SJSA1 (cell line): ENCODE measurements around the gene TAP1. TPM values are rescaled to one million over a fixed set of nuclear protein-coding genes. Genes with fewer than 3 reads are reported as not detected.
"Not testable (repeated sequence)": the region's sequence is repeated elsewhere in the genome, so short reads cannot be mapped to it uniquely, and the experiment has no call there.

Experiments used
- DNase-seq, 2 experiments: peaks; one replicate each; pipeline ENCODE4 v3.0.0-alpha.2; 2015 to 2020; ENCODE audit warnings: low spot score in 2 of 2, low read depth in 1 of 2
- H3K27ac ChIP-seq: fragments of 250-450 bp; sonication (Bioruptor Pico); 2 replicates; pipeline ENCODE4 v1.5.1; 2020; ENCODE audit warnings: mild to moderate bottlenecking, moderate library complexity
- H3K27me3 ChIP-seq: fragments of 250-450 bp; sonication (Bioruptor Pico); replicated peaks from 2 replicates; pipeline ENCODE4 v1.5.1; 2020; ENCODE audit warnings: mild to moderate bottlenecking, moderate library complexity
- H3K36me3 ChIP-seq: fragments of 250-450 bp; sonication (Bioruptor Pico); 2 replicates; pipeline ENCODE4 v1.5.1; 2020; ENCODE audit warnings: mild to moderate bottlenecking
- H3K4me1 ChIP-seq: fragments of 250-450 bp; sonication (Bioruptor Pico); replicated peaks from 2 replicates; pipeline ENCODE4 v1.6.1; 2021; ENCODE audit warnings: mild to moderate bottlenecking
- H3K4me3 ChIP-seq: fragments of 250-450 bp; sonication (Bioruptor Pico); 2 replicates; pipeline ENCODE4 v1.5.1; 2020; ENCODE audit warnings: mild to moderate bottlenecking
- H3K9me3 ChIP-seq: fragments of 250-450 bp; sonication (Bioruptor Pico); replicated peaks from 2 replicates; pipeline ENCODE4 v1.5.1; 2020; ENCODE audit warnings: mild to moderate bottlenecking
- total RNA-seq: library from RNA; depleted of rRNA; stranded (reverse); fragments of >200 nt; shearing (Covaris generic); gene quantifications from 2 replicates; pipeline ENCODE4 v1.2.3, GENCODE V29; 2014

Gene TAP1
- total RNA-seq, 1 experiment from 2014 or later: 106 TPM

DNA sequence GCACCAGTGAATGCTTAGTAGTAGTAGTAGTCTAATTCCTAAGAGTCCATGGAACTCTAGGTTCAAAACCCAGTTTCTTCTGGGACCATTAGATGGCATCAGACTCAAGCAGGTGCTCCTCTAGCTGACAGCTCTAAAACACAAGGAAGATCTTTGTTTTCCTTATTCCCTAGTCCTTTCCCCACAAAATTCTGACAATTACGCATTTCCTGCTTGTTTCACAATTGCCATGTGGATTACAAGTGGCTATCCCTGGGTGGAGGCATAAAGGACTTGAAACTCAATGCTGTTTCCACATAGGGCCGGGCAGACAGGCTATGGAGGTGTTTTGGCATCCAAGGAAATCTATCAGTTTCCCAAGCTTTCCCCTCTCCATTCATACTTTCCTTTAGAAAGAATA, 27.5 kb downstream of the TAP1 start:
- Histone ChIP-seq H3K9me3 (no peaks in the 10 kb centered on the region), H3K4me1 (no peaks in the 10 kb centered on the region), H3K27me3 (no peaks in the 10 kb centered on the region), H3K36me3 (peaks cover 31% of the 10 kb centered on the region), H3K4me3 (no peak overlapping the region), H3K27ac (no peak overlapping the region)
- no peak for DNase-seq

DNA sequence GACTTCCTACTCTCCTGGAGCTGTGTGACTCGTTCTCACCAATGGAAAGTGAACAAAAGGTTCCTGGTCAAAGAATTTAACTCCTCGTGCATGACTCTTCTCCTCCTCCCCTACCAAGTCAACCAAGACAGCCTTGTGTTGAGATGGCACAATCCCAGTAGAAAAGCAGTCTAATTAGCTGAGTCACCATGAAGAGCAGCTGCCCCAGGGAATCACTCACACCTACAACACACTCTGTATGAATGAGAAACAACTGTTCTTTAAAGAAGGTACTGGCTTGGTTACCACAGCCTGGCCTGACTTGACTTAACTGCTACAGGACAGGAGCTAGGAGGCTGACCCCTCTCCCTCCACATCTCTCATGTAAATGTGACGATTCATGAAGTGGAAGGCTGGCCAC, 33.8 kb downstream of the TAP1 start:
- no peaks in the 10 kb centered on the region for H3K9me3 ChIP-seq
- no peaks in the 10 kb centered on the region for H3K36me3 ChIP-seq
- peaks cover 8% of the 10 kb centered on the region; the same call in 1 of the 2 replicates for H3K27me3 ChIP-seq
- no peaks in the 10 kb centered on the region for H3K4me1 ChIP-seq
- no peak overlapping the region for H3K27ac ChIP-seq
- H3K4me3 ChIP-seq: no peak overlapping the region
- DNase-seq: no peak

- peaks cover 8% of the 10 kb centered on the region; the same call in 1 of the 2 replicates for H3K27me3 ChIP-seq
- no peaks in the 10 kb centered on the region for H3K36me3 ChIP-seq
- no peak for DNase-seq
- no peaks in the 10 kb centered on the region for H3K9me3 ChIP-seq
- no peak overlapping the region for H3K27ac ChIP-seq
- H3K4me3 ChIP-seq: no peak overlapping the region
- no peaks in the 10 kb centered on the region for H3K4me1 ChIP-seq
Observed at GRCh38 chr6:32818867-32819266, 34.6 kb downstream of the TAP1 start.

GRCh38 chr6:32816746-32817204, 36.7 kb downstream of the TAP1 start, which contains the start of gene HLA-DOB:
Gene HLA-DOB, minus strand, starts transcription at chr6:32817002. Its CDS starts 51 bp downstream, at chr6:32816951.
- no peaks in the 10 kb centered on the region for H3K36me3 ChIP-seq
- H3K27me3 ChIP-seq: peaks cover 8% of the 10 kb centered on the region; the same call in 1 of the 2 replicates
- H3K4me3 ChIP-seq: no peak within 1 kb of the TSS
- DNase-seq: no peak
- no peak within 1 kb of the TSS for H3K27ac ChIP-seq
- no peaks in the 10 kb centered on the region for H3K9me3 ChIP-seq
- no peaks in the 10 kb centered on the region for H3K4me1 ChIP-seq

GRCh38 chr6:32815996-32816395, 37.5 kb downstream of the TAP1 start:
- Histone ChIP-seq H3K36me3 (no peaks in the 10 kb centered on the region), H3K9me3 (no peaks in the 10 kb centered on the region), H3K27ac (no peak overlapping the region), H3K27me3 (peaks cover 8% of the 10 kb centered on the region; the same call in 1 of the 2 replicates), H3K4me3 (no peak overlapping the region), H3K4me1 (no peaks in the 10 kb centered on the region)
- DNase-seq: no peak

DNA sequence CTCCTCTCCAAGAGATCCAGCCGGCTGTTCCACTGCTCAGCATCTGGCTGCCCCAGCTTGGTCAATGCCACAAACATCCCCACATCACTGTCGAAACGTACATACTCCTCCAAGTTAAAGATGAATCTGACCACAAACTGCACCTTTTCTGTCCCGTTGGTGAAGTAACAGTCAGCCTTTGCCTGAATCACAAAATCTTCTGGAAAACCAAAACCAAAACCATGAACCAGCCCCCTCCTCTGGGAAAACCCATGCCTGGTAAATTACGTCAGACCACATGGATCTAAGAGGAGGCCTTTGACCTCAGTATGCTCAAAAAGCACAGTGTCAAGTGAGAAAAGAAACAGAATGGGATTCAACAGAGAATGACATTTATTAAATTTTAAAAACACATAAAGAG, 38.4 kb downstream of the TAP1 start:
- no peaks in the 10 kb centered on the region for H3K4me1 ChIP-seq
- no peak overlapping the region for H3K4me3 ChIP-seq
- H3K36me3 ChIP-seq: no peaks in the 10 kb centered on the region
- DNase-seq: no peak
- H3K27me3 ChIP-seq: peaks cover 8% of the 10 kb centered on the region; the same call in 1 of the 2 replicates
- H3K27ac ChIP-seq: no peak overlapping the region
- H3K9me3 ChIP-seq: no peaks in the 10 kb centered on the region

GRCh38 chr6:32814145-32814544, 39.4 kb downstream of the TAP1 start:
- DNase-seq: no peak
- Histone ChIP-seq H3K36me3 (no peaks in the 10 kb centered on the region), H3K4me3 (no peak overlapping the region), H3K27ac (no peak overlapping the region), H3K27me3 (peaks cover 11% of the 10 kb centered on the region; the same call in 1 of the 2 replicates), H3K9me3 (no peaks in the 10 kb centered on the region), H3K4me1 (no peaks in the 10 kb centered on the region)

GRCh38 chr6:32809171-32809570, 44.3 kb downstream of the TAP1 start:
- Histone ChIP-seq H3K27ac (no peak overlapping the region), H3K4me3 (no peak overlapping the region), H3K4me1 (no peaks in the 10 kb centered on the region), H3K36me3 (no peaks in the 10 kb centered on the region), H3K9me3 (no peaks in the 10 kb centered on the region), H3K27me3 (peaks cover 12% of the 10 kb centered on the region)
- DNase-seq: no peak

GRCh38 chr6:32807020-32807580, 46.4 kb downstream of the TAP1 start:
- Histone ChIP-seq H3K27me3 (peaks cover 33% of the 10 kb centered on the region), H3K9me3 (no peaks in the 10 kb centered on the region), H3K36me3 (no peaks in the 10 kb centered on the region), H3K27ac (no peak overlapping the region), H3K4me1 (no peaks in the 10 kb centered on the region), H3K4me3 (no peak overlapping the region)
- no peak for DNase-seq

GRCh38 chr6:32805404-32805803, 48.1 kb downstream of the TAP1 start:
- not testable (repeated sequence) for H3K9me3 ChIP-seq, H3K36me3 ChIP-seq, H3K4me3 ChIP-seq, DNase-seq, H3K4me1 ChIP-seq, H3K27ac ChIP-seq
- H3K27me3 ChIP-seq: peaks cover 41% of the 10 kb centered on the region

DNA sequence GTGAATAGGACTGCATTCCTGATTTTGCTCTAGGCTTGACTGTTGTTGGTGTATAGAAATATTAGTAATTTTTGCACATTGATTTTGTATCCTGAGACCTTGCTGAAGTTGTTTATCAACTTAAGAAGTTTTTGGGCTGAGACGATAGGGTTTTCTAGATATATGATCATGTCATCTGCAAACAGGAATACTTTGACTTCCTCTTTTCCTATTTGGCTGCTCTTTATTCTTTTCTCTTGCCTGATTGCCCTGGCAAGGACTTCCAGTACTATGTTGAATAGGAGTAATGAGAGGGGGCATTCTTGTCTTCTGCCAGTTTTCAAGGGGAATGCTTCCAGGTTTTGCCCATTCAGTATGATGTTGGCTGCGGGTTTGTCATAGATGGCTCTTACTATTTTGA, 50.1 kb downstream of the TAP1 start:
- Histone ChIP-seq H3K27ac (no peak overlapping the region), H3K4me3 (no peak overlapping the region), H3K4me1 (no peaks in the 10 kb centered on the region), H3K9me3 (no peaks in the 10 kb centered on the region), H3K27me3 (peaks cover 47% of the 10 kb centered on the region), H3K36me3 (no peaks in the 10 kb centered on the region)
- DNase-seq: no peak

DNA sequence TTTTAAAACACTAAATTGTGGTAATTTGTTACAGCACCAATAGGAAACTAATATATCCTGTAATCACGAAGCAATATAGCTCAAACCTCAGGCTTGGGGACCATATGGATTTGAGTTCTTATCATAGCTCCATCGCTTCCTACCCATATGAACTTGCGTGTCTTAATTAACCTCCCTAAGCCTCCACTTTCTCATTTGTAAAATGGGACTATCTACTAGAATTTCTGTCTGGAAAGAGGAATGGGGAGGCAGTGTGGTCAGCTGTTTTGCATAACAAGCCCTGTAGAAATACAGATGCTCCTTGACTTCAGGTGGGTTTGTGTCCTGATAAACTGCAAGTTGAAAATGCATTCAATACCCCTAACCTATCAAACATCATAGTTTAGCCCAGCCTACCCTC, 53.8 kb downstream of the TAP1 start:
- H3K27me3 ChIP-seq: peaks cover 56% of the 10 kb centered on the region
- H3K4me1 ChIP-seq: no peaks in the 10 kb centered on the region
- no peak overlapping the region for H3K4me3 ChIP-seq
- DNase-seq: no peak
- H3K9me3 ChIP-seq: no peaks in the 10 kb centered on the region
- no peak overlapping the region for H3K27ac ChIP-seq
- no peaks in the 10 kb centered on the region for H3K36me3 ChIP-seq

- H3K4me1 ChIP-seq: no peaks in the 10 kb centered on the region
- no peaks in the 10 kb centered on the region for H3K9me3 ChIP-seq
- no peak overlapping the region for H3K4me3 ChIP-seq
- no peaks in the 10 kb centered on the region for H3K36me3 ChIP-seq
- peaks cover 59% of the 10 kb centered on the region for H3K27me3 ChIP-seq
- H3K27ac ChIP-seq: no peak overlapping the region
- DNase-seq: no peak
Observed at GRCh38 chr6:32799168-32799567, 54.3 kb downstream of the TAP1 start.

GRCh38 chr6:32796848-32797776, 56.4 kb downstream of the TAP1 start:
- Histone ChIP-seq H3K4me1 (no peaks in the 10 kb centered on the region), H3K9me3 (no peaks in the 10 kb centered on the region), H3K4me3 (no peak overlapping the region), H3K27ac (no peak overlapping the region), H3K36me3 (no peaks in the 10 kb centered on the region), H3K27me3 (peaks cover 59% of the 10 kb centered on the region)
- peak; percentile 51 to 68 for DNase-seq
